WTC11 (cell line): ENCODE data around the gene CPNE7. TPM values are rescaled to one million over a fixed set of nuclear protein-coding genes. Genes with fewer than 3 reads are reported as not detected.

Source experiments
- ATAC-seq: fragments of 200-7000 bp; cut with Tn5 transposase; 2 replicates; pipeline ENCODE4 v1.10.0; 2021; ENCODE audit warnings: mild to moderate bottlenecking, moderate library complexity
- CTCF ChIA-PET: fragments of 300-600 bp; sonication (Branson Sonifier 250); formaldehyde crosslinking; loops from one replicate; lab custom pipeline; 2021; ENCODE audit warnings: antibody characterized with exemption; lab: Charles Lee
- POLR2A ChIA-PET: fragments of 350-600 bp; sonication (Branson Sonifier 250); formaldehyde crosslinking; loops from one replicate; lab custom pipeline; 2021; ENCODE audit warnings: antibody characterized with exemption; lab: Charles Lee
- DNase-seq: peaks from one replicate; pipeline ENCODE4 v3.0.0; 2021; ENCODE audit warnings: low spot score
- H3K27ac Mint-ChIP-seq: 2 replicates; pipeline ENCODE4 v1.8.0; 2021; ENCODE audit warnings: mixed read lengths
- H3K27me3 Mint-ChIP-seq: 2 replicates; pipeline ENCODE4 v1.8.0; 2021; ENCODE audit warnings: low read depth, mild to moderate bottlenecking, moderate library complexity, mixed read lengths
- H3K36me3 Mint-ChIP-seq: 2 replicates; pipeline ENCODE4 v1.8.0; 2021; ENCODE audit warnings: mixed read lengths
- H3K4me1 Mint-ChIP-seq: 2 replicates; pipeline ENCODE4 v1.8.0; 2022; ENCODE audit warnings: mixed read lengths
- H3K4me3 Mint-ChIP-seq: 2 replicates; pipeline ENCODE4 v1.8.0; 2021; ENCODE audit warnings: mild to moderate bottlenecking, moderate library complexity, mixed read lengths
- H3K9me3 Mint-ChIP-seq: 2 replicates; pipeline ENCODE4 v1.8.0; 2021; ENCODE audit warnings: mixed read lengths
- CBFB ChIP-seq: sonication (generic); formaldehyde crosslinking; IDR thresholded peaks from 2 replicates; pipeline ENCODE4 v1.8.1; 2022; ENCODE audit warnings: mild to moderate bottlenecking, low read depth, missing genetic modification reagents
- CREB1 ChIP-seq: sonication (generic); formaldehyde crosslinking; IDR thresholded peaks from 2 replicates; pipeline ENCODE4 v1.8.0; 2023; ENCODE audit warnings: mild to moderate bottlenecking, missing genetic modification reagents
- ELF4 ChIP-seq: sonication (generic); formaldehyde crosslinking; IDR thresholded peaks from 2 replicates; pipeline ENCODE4 v1.8.1; 2022; ENCODE audit warnings: low read depth, mild to moderate bottlenecking, moderate library complexity, missing genetic modification reagents
- MYBL2 ChIP-seq: sonication (generic); formaldehyde crosslinking; IDR thresholded peaks from 2 replicates; pipeline ENCODE4 v1.8.1; 2023; ENCODE audit warnings: mild to moderate bottlenecking, moderate library complexity, missing genetic modification reagents
- NFE2L1 ChIP-seq: sonication (generic); formaldehyde crosslinking; IDR thresholded peaks from 2 replicates; pipeline ENCODE4 v1.8.1; 2023; ENCODE audit warnings: missing genetic modification reagents
- ZNF219 ChIP-seq: sonication (generic); formaldehyde crosslinking; IDR thresholded peaks from 2 replicates; pipeline ENCODE4 v1.8.0; 2023; ENCODE audit warnings: missing genetic modification reagents, mild to moderate bottlenecking, borderline replicate concordance
- ZNF396 ChIP-seq: fragments of 250-450 bp; sonication (Bioruptor Pico); IDR thresholded peaks from 2 replicates; pipeline ENCODE4 v1.8.0; 2021; ENCODE audit warnings: mild to moderate bottlenecking, moderate library complexity, borderline replicate concordance
- ZNF423 ChIP-seq: fragments of 250-450 bp; sonication (Bioruptor Pico); IDR thresholded peaks from 2 replicates; pipeline ENCODE4 v2.1.2; 2022; ENCODE audit warnings: mild to moderate bottlenecking, moderate library complexity
- total RNA-seq: library from RNA; stranded (reverse); gene quantifications from 3 replicates; pipeline ENCODE4 v1.2.3, GENCODE V29; 2021
- TF ChIP-seq, protein P1 (sequence below): sonication (generic); formaldehyde crosslinking; IDR thresholded peaks from 2 replicates; pipeline ENCODE4 v1.8.1; 2023; ENCODE audit warnings: mild to moderate bottlenecking, missing genetic modification reagents, borderline replicate concordance
- TF ChIP-seq, protein P2 (sequence below): fragments of 200-600 bp; IDR thresholded peaks from 2 replicates; pipeline ENCODE4 v1.8.0; 2022; ENCODE audit warnings: antibody characterized with exemption
- TF ChIP-seq, protein P3 (sequence below): sonication (generic); formaldehyde crosslinking; conservative IDR thresholded peaks from 2 replicates; pipeline ENCODE4 v1.8.1; 2023; ENCODE audit warnings: mild to moderate bottlenecking, low read depth, missing genetic modification reagents, moderate library complexity
- TF ChIP-seq, protein P4 (sequence below): sonication (generic); formaldehyde crosslinking; IDR thresholded peaks from 2 replicates; pipeline ENCODE4 v1.8.0; 2022; ENCODE audit warnings: missing genetic modification reagents

The CPNE7 gene
- total RNA-seq, 1 experiment from 2014 or later: 42.6 TPM

DNA sequence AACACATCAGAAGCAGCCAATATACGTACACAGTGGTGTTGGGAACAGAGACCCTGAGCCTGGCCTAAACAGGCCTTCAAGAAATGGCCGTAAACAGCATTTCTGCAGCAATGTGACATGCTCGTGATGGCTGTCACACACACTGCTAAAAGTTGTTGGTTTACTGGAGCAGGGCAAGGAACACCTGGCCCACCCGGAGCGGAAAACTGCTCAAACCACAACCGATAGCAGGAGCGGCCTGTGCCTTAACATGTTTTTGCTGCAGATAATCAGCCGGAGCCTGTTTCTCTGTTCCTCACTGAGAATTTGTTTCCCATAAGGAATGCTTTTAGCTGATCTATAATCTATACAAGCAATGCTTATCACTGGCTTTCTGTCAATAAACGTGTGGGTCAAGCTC is 31.9 kb downstream of the CPNE7 start:
- DNase-seq (no peak), ATAC-seq (no peak)
- Mint-ChIP-seq H3K27me3 (no peaks in the 10 kb centered on the region), H3K27ac (no peak overlapping the region; the same call in 1 of the 2 replicates), H3K4me3 (no peak overlapping the region), H3K9me3 (peaks cover 3% of the 10 kb centered on the region), H3K36me3 (no peaks in the 10 kb centered on the region), H3K4me1 (peaks cover 8% of the 10 kb centered on the region)
- ChIA-PET CTCF (no interaction called here), POLR2A (no interaction called here)
- TF ChIP-seq MYBL2 (CRISPR knock-in tag) (no peak), ZNF423 (CRISPR knock-in tag) (no peak), CBFB (CRISPR knock-in tag) (no peak), CREB1 (CRISPR knock-in tag) (no peak), ELF4 (CRISPR knock-in tag) (no peak), ZNF396 (CRISPR knock-in tag) (no peak), NFE2L1 (no peak)
- TF ChIP-seq, protein P1, sequence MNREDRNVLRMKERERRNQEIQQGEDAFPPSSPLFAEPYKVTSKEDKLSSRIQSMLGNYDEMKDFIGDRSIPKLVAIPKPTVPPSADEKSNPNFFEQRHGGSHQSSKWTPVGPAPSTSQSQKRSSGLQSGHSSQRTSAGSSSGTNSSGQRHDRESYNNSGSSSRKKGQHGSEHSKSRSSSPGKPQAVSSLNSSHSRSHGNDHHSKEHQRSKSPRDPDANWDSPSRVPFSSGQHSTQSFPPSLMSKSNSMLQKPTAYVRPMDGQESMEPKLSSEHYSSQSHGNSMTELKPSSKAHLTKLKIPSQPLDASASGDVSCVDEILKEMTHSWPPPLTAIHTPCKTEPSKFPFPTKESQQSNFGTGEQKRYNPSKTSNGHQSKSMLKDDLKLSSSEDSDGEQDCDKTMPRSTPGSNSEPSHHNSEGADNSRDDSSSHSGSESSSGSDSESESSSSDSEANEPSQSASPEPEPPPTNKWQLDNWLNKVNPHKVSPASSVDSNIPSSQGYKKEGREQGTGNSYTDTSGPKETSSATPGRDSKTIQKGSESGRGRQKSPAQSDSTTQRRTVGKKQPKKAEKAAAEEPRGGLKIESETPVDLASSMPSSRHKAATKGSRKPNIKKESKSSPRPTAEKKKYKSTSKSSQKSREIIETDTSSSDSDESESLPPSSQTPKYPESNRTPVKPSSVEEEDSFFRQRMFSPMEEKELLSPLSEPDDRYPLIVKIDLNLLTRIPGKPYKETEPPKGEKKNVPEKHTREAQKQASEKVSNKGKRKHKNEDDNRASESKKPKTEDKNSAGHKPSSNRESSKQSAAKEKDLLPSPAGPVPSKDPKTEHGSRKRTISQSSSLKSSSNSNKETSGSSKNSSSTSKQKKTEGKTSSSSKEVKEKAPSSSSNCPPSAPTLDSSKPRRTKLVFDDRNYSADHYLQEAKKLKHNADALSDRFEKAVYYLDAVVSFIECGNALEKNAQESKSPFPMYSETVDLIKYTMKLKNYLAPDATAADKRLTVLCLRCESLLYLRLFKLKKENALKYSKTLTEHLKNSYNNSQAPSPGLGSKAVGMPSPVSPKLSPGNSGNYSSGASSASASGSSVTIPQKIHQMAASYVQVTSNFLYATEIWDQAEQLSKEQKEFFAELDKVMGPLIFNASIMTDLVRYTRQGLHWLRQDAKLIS: no peak
- TF ChIP-seq, protein P2, sequence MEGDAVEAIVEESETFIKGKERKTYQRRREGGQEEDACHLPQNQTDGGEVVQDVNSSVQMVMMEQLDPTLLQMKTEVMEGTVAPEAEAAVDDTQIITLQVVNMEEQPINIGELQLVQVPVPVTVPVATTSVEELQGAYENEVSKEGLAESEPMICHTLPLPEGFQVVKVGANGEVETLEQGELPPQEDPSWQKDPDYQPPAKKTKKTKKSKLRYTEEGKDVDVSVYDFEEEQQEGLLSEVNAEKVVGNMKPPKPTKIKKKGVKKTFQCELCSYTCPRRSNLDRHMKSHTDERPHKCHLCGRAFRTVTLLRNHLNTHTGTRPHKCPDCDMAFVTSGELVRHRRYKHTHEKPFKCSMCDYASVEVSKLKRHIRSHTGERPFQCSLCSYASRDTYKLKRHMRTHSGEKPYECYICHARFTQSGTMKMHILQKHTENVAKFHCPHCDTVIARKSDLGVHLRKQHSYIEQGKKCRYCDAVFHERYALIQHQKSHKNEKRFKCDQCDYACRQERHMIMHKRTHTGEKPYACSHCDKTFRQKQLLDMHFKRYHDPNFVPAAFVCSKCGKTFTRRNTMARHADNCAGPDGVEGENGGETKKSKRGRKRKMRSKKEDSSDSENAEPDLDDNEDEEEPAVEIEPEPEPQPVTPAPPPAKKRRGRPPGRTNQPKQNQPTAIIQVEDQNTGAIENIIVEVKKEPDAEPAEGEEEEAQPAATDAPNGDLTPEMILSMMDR: no peak
- TF ChIP-seq, protein P3, sequence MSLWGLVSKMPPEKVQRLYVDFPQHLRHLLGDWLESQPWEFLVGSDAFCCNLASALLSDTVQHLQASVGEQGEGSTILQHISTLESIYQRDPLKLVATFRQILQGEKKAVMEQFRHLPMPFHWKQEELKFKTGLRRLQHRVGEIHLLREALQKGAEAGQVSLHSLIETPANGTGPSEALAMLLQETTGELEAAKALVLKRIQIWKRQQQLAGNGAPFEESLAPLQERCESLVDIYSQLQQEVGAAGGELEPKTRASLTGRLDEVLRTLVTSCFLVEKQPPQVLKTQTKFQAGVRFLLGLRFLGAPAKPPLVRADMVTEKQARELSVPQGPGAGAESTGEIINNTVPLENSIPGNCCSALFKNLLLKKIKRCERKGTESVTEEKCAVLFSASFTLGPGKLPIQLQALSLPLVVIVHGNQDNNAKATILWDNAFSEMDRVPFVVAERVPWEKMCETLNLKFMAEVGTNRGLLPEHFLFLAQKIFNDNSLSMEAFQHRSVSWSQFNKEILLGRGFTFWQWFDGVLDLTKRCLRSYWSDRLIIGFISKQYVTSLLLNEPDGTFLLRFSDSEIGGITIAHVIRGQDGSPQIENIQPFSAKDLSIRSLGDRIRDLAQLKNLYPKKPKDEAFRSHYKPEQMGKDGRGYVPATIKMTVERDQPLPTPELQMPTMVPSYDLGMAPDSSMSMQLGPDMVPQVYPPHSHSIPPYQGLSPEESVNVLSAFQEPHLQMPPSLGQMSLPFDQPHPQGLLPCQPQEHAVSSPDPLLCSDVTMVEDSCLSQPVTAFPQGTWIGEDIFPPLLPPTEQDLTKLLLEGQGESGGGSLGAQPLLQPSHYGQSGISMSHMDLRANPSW (CRISPR knock-in tag): no peak
- TF ChIP-seq, protein P4, sequence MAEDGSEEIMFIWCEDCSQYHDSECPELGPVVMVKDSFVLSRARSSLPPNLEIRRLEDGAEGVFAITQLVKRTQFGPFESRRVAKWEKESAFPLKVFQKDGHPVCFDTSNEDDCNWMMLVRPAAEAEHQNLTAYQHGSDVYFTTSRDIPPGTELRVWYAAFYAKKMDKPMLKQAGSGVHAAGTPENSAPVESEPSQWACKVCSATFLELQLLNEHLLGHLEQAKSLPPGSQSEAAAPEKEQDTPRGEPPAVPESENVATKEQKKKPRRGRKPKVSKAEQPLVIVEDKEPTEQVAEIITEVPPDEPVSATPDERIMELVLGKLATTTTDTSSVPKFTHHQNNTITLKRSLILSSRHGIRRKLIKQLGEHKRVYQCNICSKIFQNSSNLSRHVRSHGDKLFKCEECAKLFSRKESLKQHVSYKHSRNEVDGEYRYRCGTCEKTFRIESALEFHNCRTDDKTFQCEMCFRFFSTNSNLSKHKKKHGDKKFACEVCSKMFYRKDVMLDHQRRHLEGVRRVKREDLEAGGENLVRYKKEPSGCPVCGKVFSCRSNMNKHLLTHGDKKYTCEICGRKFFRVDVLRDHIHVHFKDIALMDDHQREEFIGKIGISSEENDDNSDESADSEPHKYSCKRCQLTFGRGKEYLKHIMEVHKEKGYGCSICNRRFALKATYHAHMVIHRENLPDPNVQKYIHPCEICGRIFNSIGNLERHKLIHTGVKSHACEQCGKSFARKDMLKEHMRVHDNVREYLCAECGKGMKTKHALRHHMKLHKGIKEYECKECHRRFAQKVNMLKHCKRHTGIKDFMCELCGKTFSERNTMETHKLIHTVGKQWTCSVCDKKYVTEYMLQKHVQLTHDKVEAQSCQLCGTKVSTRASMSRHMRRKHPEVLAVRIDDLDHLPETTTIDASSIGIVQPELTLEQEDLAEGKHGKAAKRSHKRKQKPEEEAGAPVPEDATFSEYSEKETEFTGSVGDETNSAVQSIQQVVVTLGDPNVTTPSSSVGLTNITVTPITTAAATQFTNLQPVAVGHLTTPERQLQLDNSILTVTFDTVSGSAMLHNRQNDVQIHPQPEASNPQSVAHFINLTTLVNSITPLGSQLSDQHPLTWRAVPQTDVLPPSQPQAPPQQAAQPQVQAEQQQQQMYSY: no peak

DNA sequence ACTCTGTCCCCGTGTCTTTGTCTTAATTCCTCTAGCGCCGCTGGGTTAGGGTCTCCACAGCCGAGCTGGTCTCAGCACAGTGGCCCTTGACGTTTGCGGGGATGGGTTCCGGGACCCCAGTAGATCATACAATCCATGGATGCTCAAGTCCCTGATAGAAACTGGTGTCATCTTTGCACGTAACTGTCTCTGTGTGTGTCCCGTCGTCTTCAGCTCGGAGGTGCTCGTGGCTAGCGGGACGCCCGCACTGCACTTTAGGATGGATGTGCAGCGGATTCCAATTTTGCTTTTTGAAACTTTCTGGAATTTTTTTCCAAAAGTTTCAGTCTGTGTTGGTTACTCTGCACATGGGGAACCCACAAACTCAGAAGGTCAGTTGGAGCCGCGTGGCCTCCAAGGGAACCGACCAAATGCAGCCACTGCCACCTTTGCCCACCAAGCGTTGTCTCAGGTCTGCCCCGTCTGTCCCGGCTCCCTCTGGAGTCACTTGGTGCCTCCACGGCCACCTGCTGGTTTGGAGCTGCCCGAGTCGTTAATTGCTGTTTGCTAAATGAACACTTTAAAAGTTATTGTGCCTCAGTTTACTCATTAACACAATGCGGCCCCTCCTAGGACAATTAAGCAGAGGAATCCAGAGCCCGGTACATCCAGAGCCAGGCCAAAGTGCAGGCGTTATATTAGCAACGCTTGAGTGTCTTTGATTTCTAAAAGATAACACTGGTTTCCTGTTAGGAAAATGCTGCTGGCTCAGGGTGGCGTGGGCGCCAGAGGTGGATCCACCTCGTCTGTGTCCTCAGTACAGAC is 32.6 kb downstream of the CPNE7 start:
- Mint-ChIP-seq H3K27ac (no peak overlapping the region; the same call in 1 of the 2 replicates), H3K4me3 (no peak overlapping the region), H3K27me3 (no peaks in the 10 kb centered on the region), H3K4me1 (peaks cover 8% of the 10 kb centered on the region), H3K9me3 (peaks cover 5% of the 10 kb centered on the region), H3K36me3 (no peaks in the 10 kb centered on the region)
- ATAC-seq (no peak), DNase-seq (no peak)
- TF ChIP-seq MYBL2 (CRISPR knock-in tag) (no peak), ZNF219 (CRISPR knock-in tag) (no peak)
- ChIA-PET CTCF (interaction anchor here (1.2 to 1.7 kb wide), 3 partner anchors 9 to 43 kb away, joined by 3 to 6 read pairs (median 3); no protein-coding TSS in a partner anchor), POLR2A (no interaction called here)
